Measurements from ENCODE around the gene LTV1.
"Not testable (repeated sequence)": the region's sequence is repeated elsewhere in the genome, so short reads cannot be mapped to it uniquely, and the experiment has no call there.

GRCh38 chr6:143796551-143796950 lies 46.6 kb upstream of the LTV1 start:
- TF ChIP-seq, protein P1, sequence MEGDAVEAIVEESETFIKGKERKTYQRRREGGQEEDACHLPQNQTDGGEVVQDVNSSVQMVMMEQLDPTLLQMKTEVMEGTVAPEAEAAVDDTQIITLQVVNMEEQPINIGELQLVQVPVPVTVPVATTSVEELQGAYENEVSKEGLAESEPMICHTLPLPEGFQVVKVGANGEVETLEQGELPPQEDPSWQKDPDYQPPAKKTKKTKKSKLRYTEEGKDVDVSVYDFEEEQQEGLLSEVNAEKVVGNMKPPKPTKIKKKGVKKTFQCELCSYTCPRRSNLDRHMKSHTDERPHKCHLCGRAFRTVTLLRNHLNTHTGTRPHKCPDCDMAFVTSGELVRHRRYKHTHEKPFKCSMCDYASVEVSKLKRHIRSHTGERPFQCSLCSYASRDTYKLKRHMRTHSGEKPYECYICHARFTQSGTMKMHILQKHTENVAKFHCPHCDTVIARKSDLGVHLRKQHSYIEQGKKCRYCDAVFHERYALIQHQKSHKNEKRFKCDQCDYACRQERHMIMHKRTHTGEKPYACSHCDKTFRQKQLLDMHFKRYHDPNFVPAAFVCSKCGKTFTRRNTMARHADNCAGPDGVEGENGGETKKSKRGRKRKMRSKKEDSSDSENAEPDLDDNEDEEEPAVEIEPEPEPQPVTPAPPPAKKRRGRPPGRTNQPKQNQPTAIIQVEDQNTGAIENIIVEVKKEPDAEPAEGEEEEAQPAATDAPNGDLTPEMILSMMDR (IDR thresholded peaks at IDR 0.05; ENCODE audit: insufficient read depth, low read depth, low read length): not testable (repeated sequence)
- not testable (repeated sequence) for TF ChIP-seq EZH2 (IDR thresholded peaks at IDR 0.05; ENCODE audit: insufficient read depth, low read length)

Measured in astrocyte (in vitro differentiated cells and primary cell).